ENCODE measurements around the gene LGR6.
"Not testable (repeated sequence)": the region's sequence is repeated elsewhere in the genome, so short reads cannot be mapped to it uniquely, and the experiment has no call there.

Gene LGR6

GRCh38 chr1:202176949-202177927 is 16.4 kb upstream of the LGR6 start:
- no peak for DNase-seq

GRCh38 chr1:202179828-202180750 is 13.5 kb upstream of the LGR6 start:
- no peak for DNase-seq

GRCh38 chr1:202180751-202181139 is 12.9 kb upstream of the LGR6 start:
- DNase-seq: not testable (repeated sequence)

GRCh38 chr1:202181586-202181985 is 12.0 kb upstream of the LGR6 start:
- DNase-seq: no peak

GRCh38 chr1:202182040-202182877 is 11.3 kb upstream of the LGR6 start:
- no peak for DNase-seq

- peak; percentile 88 for DNase-seq
Observed at GRCh38 chr1:202184750-202185460, 8.7 kb upstream of the LGR6 start.

- DNase-seq: no peak
Observed at GRCh38 chr1:202186327-202186726, 7.3 kb upstream of the LGR6 start.

- no peak for DNase-seq
Observed at GRCh38 chr1:202187041-202187671, 6.4 kb upstream of the LGR6 start.

GRCh38 chr1:202187697-202188407 is 5.7 kb upstream of the LGR6 start:
- DNase-seq: no peak

- DNase-seq: peak; percentile 92
Observed at GRCh38 chr1:202189001-202189790, 4.4 kb upstream of the LGR6 start.

- DNase-seq: no peak
Observed at GRCh38 chr1:202189918-202190715, 3.5 kb upstream of the LGR6 start.

GRCh38 chr1:202191391-202191790 is 2.2 kb upstream of the LGR6 start:
- not testable (repeated sequence) for DNase-seq

GRCh38 chr1:202192770-202193613 is 607 bp upstream of the LGR6 start:
- DNase-seq: peak; percentile 85

GRCh38 chr1:202194328-202194648 is 689 bp downstream of the LGR6 start:
- DNase-seq: no peak

- no peak for DNase-seq
Observed at GRCh38 chr1:202197653-202198365, 4.2 kb downstream of the LGR6 start.

GRCh38 chr1:202198366-202198724 is 4.7 kb downstream of the LGR6 start:
- DNase-seq: no peak

- no peak for DNase-seq
Observed at GRCh38 chr1:202199040-202199889, 5.7 kb downstream of the LGR6 start.
